Measurements from ENCODE around the gene MAD1L1. TPM values are rescaled to one million over a fixed set of nuclear protein-coding genes. Genes with fewer than 3 reads are reported as not detected.
"Not testable (repeated sequence)": the region's sequence is repeated elsewhere in the genome, so short reads cannot be mapped to it uniquely, and the experiment has no call there.

Gene MAD1L1
- total RNA-seq, 1 experiment from 2014 or later: 50.8 TPM

GRCh38 chr7:1829668-1830067 is 403.1 kb downstream of the MAD1L1 start:
- H3K27ac ChIP-seq; H3K27me3 ChIP-seq (ENCODE audit: insufficient read depth, low read depth); POLR2A ChIA-PET (ENCODE audit: unreplicated experiment); H3K4me1 ChIP-seq (replicated peaks; ENCODE audit: insufficient read depth); H4K20me1 ChIP-seq (ENCODE audit: insufficient read depth); H3K9me2 ChIP-seq (ENCODE audit: insufficient read depth); intact Hi-C loops (cut with micrococcal nuclease; ENCODE audit: unreplicated experiment); H3K36me3 ChIP-seq (ENCODE audit: low read depth); H3F3A ChIP-seq (ENCODE audit: insufficient read depth, low read depth); H3K4me2 ChIP-seq; DNase-seq; H3K4me3 ChIP-seq; H2AFZ ChIP-seq; H3K9me3 ChIP-seq (ENCODE audit: insufficient read depth, low read depth); BruUV-seq (replicated peaks); H3K79me2 ChIP-seq (ENCODE audit: low read depth); CTCF ChIA-PET: not testable (repeated sequence)

DNA sequence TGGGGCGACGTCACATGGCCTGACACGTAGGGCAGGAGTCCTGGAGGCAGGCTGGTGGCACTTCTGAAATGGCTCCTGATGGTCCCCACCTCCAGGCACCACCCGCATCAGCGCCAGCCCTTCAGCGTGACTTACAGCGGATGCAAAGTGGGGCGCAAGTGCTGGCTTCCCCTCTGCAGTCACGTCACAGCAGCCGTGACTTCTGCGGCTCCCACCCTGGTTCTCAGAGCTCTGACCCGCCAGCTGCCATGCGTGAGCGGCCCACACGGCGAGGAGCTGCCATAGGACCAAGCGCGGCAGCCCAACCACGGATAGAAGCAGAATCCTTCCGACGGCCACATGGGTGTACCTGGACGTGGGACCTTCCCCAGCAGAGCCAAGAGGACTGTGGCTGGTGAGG is 403.6 kb downstream of the MAD1L1 start:
- intact Hi-C loops (cut with micrococcal nuclease; ENCODE audit: unreplicated experiment): no loop called here
- Histone ChIP-seq H3K27me3 (ENCODE audit: insufficient read depth, low read depth) (no peaks in the 10 kb centered on the region), H3K4me3 (no peak overlapping the region), H3K4me2 (no peak overlapping the region), H3K79me2 (ENCODE audit: low read depth) (no peaks in the 10 kb centered on the region), H3K9me2 (ENCODE audit: insufficient read depth) (no peaks in the 10 kb centered on the region), H3K27ac (no peak overlapping the region), H2AFZ (no peak overlapping the region), H4K20me1 (ENCODE audit: insufficient read depth) (0 out of 2 replicates have a peak, but pooled peaks cover 5% of the 10 kb centered on the region), H3K9me3 (ENCODE audit: insufficient read depth, low read depth) (no peaks in the 10 kb centered on the region), H3F3A (ENCODE audit: insufficient read depth, low read depth) (no peaks in the 10 kb centered on the region), H3K36me3 (ENCODE audit: low read depth) (no peaks in the 10 kb centered on the region), H3K4me1 (replicated peaks; ENCODE audit: insufficient read depth) (no peaks in the 10 kb centered on the region)
- no peak for DNase-seq
- BruUV-seq (replicated peaks): no TSS peak
- ChIA-PET CTCF (no interaction called here), POLR2A (ENCODE audit: unreplicated experiment) (no interaction called here)
- no peak for TF ChIP-seq EZH2 (IDR thresholded peaks at IDR 0.05; ENCODE audit: low read depth)
- TF ChIP-seq, protein P1, sequence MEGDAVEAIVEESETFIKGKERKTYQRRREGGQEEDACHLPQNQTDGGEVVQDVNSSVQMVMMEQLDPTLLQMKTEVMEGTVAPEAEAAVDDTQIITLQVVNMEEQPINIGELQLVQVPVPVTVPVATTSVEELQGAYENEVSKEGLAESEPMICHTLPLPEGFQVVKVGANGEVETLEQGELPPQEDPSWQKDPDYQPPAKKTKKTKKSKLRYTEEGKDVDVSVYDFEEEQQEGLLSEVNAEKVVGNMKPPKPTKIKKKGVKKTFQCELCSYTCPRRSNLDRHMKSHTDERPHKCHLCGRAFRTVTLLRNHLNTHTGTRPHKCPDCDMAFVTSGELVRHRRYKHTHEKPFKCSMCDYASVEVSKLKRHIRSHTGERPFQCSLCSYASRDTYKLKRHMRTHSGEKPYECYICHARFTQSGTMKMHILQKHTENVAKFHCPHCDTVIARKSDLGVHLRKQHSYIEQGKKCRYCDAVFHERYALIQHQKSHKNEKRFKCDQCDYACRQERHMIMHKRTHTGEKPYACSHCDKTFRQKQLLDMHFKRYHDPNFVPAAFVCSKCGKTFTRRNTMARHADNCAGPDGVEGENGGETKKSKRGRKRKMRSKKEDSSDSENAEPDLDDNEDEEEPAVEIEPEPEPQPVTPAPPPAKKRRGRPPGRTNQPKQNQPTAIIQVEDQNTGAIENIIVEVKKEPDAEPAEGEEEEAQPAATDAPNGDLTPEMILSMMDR (conservative IDR thresholded peaks at IDR 0.05): no peak

DNA sequence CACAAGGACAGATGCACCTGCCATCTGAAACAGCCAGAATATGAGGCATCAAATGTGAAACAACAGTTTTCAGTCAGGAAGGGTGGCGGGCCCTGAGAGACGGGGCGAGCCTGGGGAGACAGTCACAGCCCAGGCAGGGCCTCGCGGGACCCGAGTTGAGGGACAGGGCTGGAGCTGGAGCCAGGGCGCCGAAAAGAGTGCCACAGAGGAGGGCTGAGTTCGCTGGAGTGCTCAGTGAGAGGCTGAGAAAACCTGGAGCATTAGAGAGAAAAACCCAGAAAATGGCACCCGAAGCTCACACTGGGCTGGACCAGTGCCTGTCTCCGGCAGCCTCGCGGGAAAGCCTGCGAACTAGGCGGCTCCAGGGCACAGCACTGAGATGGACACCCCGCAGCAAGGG is 404.6 kb downstream of the MAD1L1 start:
- H3K36me3 ChIP-seq (ENCODE audit: low read depth); BruUV-seq (replicated peaks); H3K4me2 ChIP-seq; H2AFZ ChIP-seq; CTCF ChIA-PET; H4K20me1 ChIP-seq (ENCODE audit: insufficient read depth); H3K4me1 ChIP-seq (replicated peaks; ENCODE audit: insufficient read depth); H3K4me3 ChIP-seq; H3K27ac ChIP-seq; DNase-seq; H3K79me2 ChIP-seq (ENCODE audit: low read depth); H3K9me3 ChIP-seq (ENCODE audit: insufficient read depth, low read depth); intact Hi-C loops (cut with micrococcal nuclease; ENCODE audit: unreplicated experiment); H3K27me3 ChIP-seq (ENCODE audit: insufficient read depth, low read depth); H3K9me2 ChIP-seq (ENCODE audit: insufficient read depth); H3F3A ChIP-seq (ENCODE audit: insufficient read depth, low read depth): not testable (repeated sequence)
- POLR2A ChIA-PET (ENCODE audit: unreplicated experiment): interaction anchor here (0.6 kb wide), 1 partner anchor 1088 kb away, joined by 3 read pairs; no protein-coding TSS in a partner anchor

- H3K4me2 ChIP-seq; CTCF ChIA-PET; H3K4me3 ChIP-seq; H3K9me3 ChIP-seq (ENCODE audit: insufficient read depth, low read depth); DNase-seq; H3K27ac ChIP-seq; H4K20me1 ChIP-seq (ENCODE audit: insufficient read depth); H3F3A ChIP-seq (ENCODE audit: insufficient read depth, low read depth); H2AFZ ChIP-seq; H3K79me2 ChIP-seq (ENCODE audit: low read depth); intact Hi-C loops (cut with micrococcal nuclease; ENCODE audit: unreplicated experiment); H3K27me3 ChIP-seq (ENCODE audit: insufficient read depth, low read depth); H3K4me1 ChIP-seq (replicated peaks; ENCODE audit: insufficient read depth); POLR2A ChIA-PET (ENCODE audit: unreplicated experiment); BruUV-seq (replicated peaks); H3K36me3 ChIP-seq (ENCODE audit: low read depth); H3K9me2 ChIP-seq (ENCODE audit: insufficient read depth): not testable (repeated sequence)
These were observed 405.2 kb downstream of the MAD1L1 start for GRCh38 chr7:1827521-1827981.

GRCh38 chr7:1826931-1827330 is 405.8 kb downstream of the MAD1L1 start:
- H3K27ac ChIP-seq; H3K4me3 ChIP-seq; H3K4me2 ChIP-seq; POLR2A ChIA-PET (ENCODE audit: unreplicated experiment); H3K36me3 ChIP-seq (ENCODE audit: low read depth); H3K9me2 ChIP-seq (ENCODE audit: insufficient read depth); H4K20me1 ChIP-seq (ENCODE audit: insufficient read depth); H3K79me2 ChIP-seq (ENCODE audit: low read depth); H3K27me3 ChIP-seq (ENCODE audit: insufficient read depth, low read depth); intact Hi-C loops (cut with micrococcal nuclease; ENCODE audit: unreplicated experiment); H3K9me3 ChIP-seq (ENCODE audit: insufficient read depth, low read depth); BruUV-seq (replicated peaks); H3K4me1 ChIP-seq (replicated peaks; ENCODE audit: insufficient read depth); CTCF ChIA-PET; H2AFZ ChIP-seq; DNase-seq; H3F3A ChIP-seq (ENCODE audit: insufficient read depth, low read depth): not testable (repeated sequence)

All from PC-9 (cell line).